HepG2 (cell line): Measurements from ENCODE around the gene ABCA13. TPM values are rescaled to one million over a fixed set of nuclear protein-coding genes. Genes with fewer than 3 reads are reported as not detected.

ENCODE experiments used
- ATAC-seq: fragments of 200-7000 bp; cut with Tn5 transposase; 3 replicates; pipeline ENCODE4 v1.9.1; 2020; ENCODE audit warnings: mild to moderate bottlenecking, moderate library complexity
- BruUV-seq: library from RNA; stranded (reverse); fragments of 400-500 nt; replicated peaks from 2 replicates; lab custom pipeline; 2021; lab: Mats Ljungman, UMichigan
- CTCF ChIA-PET: fragments of 300-600 bp; formaldehyde crosslinking; extraction: SDS; loops from one replicate; lab custom pipeline; 2021; ENCODE audit warnings: low total read pairs, inconsistent platforms, low intra/inter-chr PET ratio; lab: Yijun Ruan, JAX
- POLR2A ChIA-PET: fragments of 350-600 bp; sonication (Branson Sonifier 250); formaldehyde crosslinking; loops from one replicate; lab custom pipeline; 2020; ENCODE audit warnings: antibody characterized with exemption, inconsistent platforms; lab: Yijun Ruan, JAX
- DNase-seq: peaks from one replicate; pipeline ENCODE4 v3.0.0-alpha.2; 2015; ENCODE audit warnings: low spot score
- FAIRE-seq: peaks from 3 replicates; lab custom pipeline; 2011; peaks lifted over from hg19 to GRCh38; lab: Jason Lieb, UNC
- H2AFZ ChIP-seq: one replicate; pipeline ENCODE4 v1.6.1; 2011; ENCODE audit warnings: low read length, inconsistent platforms
- H3K27ac ChIP-seq: fragments of 300-600 bp; 3 replicates; pipeline ENCODE4 v1.8.0; 2011; ENCODE audit warnings: mixed run types, mild to moderate bottlenecking, mixed read lengths, low read length, inconsistent platforms; ENCODE audit not compliant: insufficient read depth; ENCODE audit errors: extremely low read length
- H3K27me3 ChIP-seq, 2 experiments: fragments of 200-600 bp in 1 of 2; 2 replicates in 1 of 2; 3 replicates in 1 of 2; pipeline versions ENCODE4 v1.6.0 to v1.8.0; 2011; ENCODE audit warnings: low read length in 2 of 2, mild to moderate bottlenecking in 2 of 2, moderate library complexity in 2 of 2, inconsistent platforms in 1 of 2; ENCODE audit not compliant: insufficient read depth in 2 of 2, control insufficient read depth in 1 of 2
- H3K36me3 ChIP-seq, 2 experiments: fragments of 200-600 bp in 1 of 2; replicated peaks in 1 of 2; 2 replicates in 1 of 2; 3 replicates in 1 of 2; pipeline versions ENCODE4 v1.5.1 to v1.8.0; 2011; ENCODE audit warnings: low read length in 2 of 2, inconsistent platforms in 1 of 2; ENCODE audit not compliant: insufficient read depth in 2 of 2, control insufficient read depth in 1 of 2
- H3K4me1 ChIP-seq: 2 replicates; pipeline ENCODE4 v1.5.1; 2012; ENCODE audit warnings: low read length, inconsistent platforms; ENCODE audit not compliant: insufficient read depth
- H3K4me2 ChIP-seq: 2 replicates; pipeline ENCODE4 v1.6.0; 2011; ENCODE audit warnings: low read depth, low read length, inconsistent platforms
- H3K4me3 ChIP-seq, 3 experiments: fragments of 200-600 bp in 1 of 3; sonication (generic), shearing (Covaris generic) in 1 of 3; replicated peaks in 1 of 3; 2 replicates each; pipeline ENCODE4 v1.5.1; 2011 to 2016; ENCODE audit warnings: low read length in 3 of 3, inconsistent platforms in 2 of 3, low read depth in 2 of 3, mild to moderate bottlenecking in 2 of 3, control low read depth in 1 of 3, mixed read lengths in 1 of 3; ENCODE audit not compliant: insufficient read depth in 1 of 3
- H3K79me2 ChIP-seq: one replicate; pipeline ENCODE4 v1.6.1; 2011; ENCODE audit warnings: low read length, inconsistent platforms; ENCODE audit not compliant: insufficient read depth
- H3K9ac ChIP-seq: 2 replicates; pipeline ENCODE4 v1.6.0; 2011; ENCODE audit warnings: mild to moderate bottlenecking, low read depth, low read length, inconsistent platforms; ENCODE audit not compliant: insufficient read depth
- H3K9me3 ChIP-seq: 2 replicates; pipeline ENCODE4 v1.5.1; 2012; ENCODE audit warnings: mild to moderate bottlenecking, low read length
- H4K20me1 ChIP-seq: 2 replicates; pipeline ENCODE4 v1.6.0; 2011; ENCODE audit warnings: inconsistent platforms, mild to moderate bottlenecking, low read length, moderate library complexity; ENCODE audit not compliant: insufficient read depth
- HNRNPUL1 ChIP-seq: fragments of 200-400 bp; formaldehyde crosslinking; IDR thresholded peaks from 2 replicates; pipeline ENCODE4 v1.6.1; 2017; ENCODE audit warnings: low read depth, mild to moderate bottlenecking, low read length, moderate library complexity
- JARID2 ChIP-seq: sonication (generic); formaldehyde crosslinking; IDR thresholded peaks from 2 replicates; pipeline ENCODE4 v1.8.1; 2023; ENCODE audit warnings: missing genetic modification reagents, inconsistent platforms; ENCODE audit not compliant: insufficient replicate concordance
- RAD51 ChIP-seq: fragments of 450-650 bp; IDR thresholded peaks from 2 replicates; pipeline ENCODE4 v1.6.1; 2016; ENCODE audit warnings: borderline replicate concordance
- RBFOX2 ChIP-seq: fragments of 200-400 bp; formaldehyde crosslinking; IDR thresholded peaks from 2 replicates; pipeline ENCODE4 v1.6.1; 2017; ENCODE audit warnings: low read depth, mild to moderate bottlenecking, low read length
- SIX4 ChIP-seq: sonication (generic); formaldehyde crosslinking; IDR thresholded peaks from 2 replicates; pipeline ENCODE4 v1.4.0; 2020; ENCODE audit warnings: missing genetic modification reagents
- ZNF280B ChIP-seq: sonication (generic); formaldehyde crosslinking; IDR thresholded peaks from 2 replicates; pipeline ENCODE4 v1.5.0; 2020; ENCODE audit warnings: missing genetic modification reagents, mild to moderate bottlenecking, borderline replicate concordance
- WGBS: methylation state at CpG from one replicate; pipeline ENCODE4 v1.1.6; 2017; ENCODE audit warnings: low lambda C conversion rate; 5-methylcytosine and 5-hydroxymethylcytosine counted together
- in situ Hi-C: cut with HindIII; loops from 2 replicates; pipeline ENCODE4 v1.10.0; 2017; ENCODE audit warnings: low pct_unique_long_range_greater_than_20kb; ENCODE audit not compliant: extremely low pct_ligation_motif_present
- intact Hi-C: fragments of 100-400 bp; cut with micrococcal nuclease; formaldehyde crosslinking; loops from one replicate; pipeline ENCODE4 v1.10.0; 2022; ENCODE audit not compliant: unreplicated experiment
- polyA plus RNA-seq, 8 experiments: library from polyadenylated mRNA; depleted of rRNA in 3 of 8; stranded (reverse) in 7 of 8; unstranded in 1 of 8; fragments of >200 nt; fragmentation: Illumina TruSeq in 4 of 8; extraction: Trizol in 4 of 8; gene quantifications; 2 replicates each; pipeline versions ENCODE4 v1.2.1 to v1.2.3, GENCODE V29; 2011 to 2016; ENCODE audit warnings: low read depth in 4 of 8, missing spikeins in 1 of 8, mixed read lengths in 1 of 8; ENCODE audit not compliant: insufficient read depth in 1 of 8
- total RNA-seq, 5 experiments: library from RNA; depleted of rRNA; stranded (reverse); fragments of >200 nt; fragmentation: Illumina TruSeq; extraction: Trizol; gene quantifications; 2 replicates each; pipeline ENCODE4 v1.2.3, GENCODE V29; 2016; ENCODE audit warnings: low read depth in 1 of 5
- TF ChIP-seq, protein P1 (sequence below): sonication (generic); formaldehyde crosslinking; IDR thresholded peaks from 2 replicates; pipeline ENCODE4 v1.5.0; 2020; ENCODE audit warnings: missing genetic modification reagents, mild to moderate bottlenecking, borderline replicate concordance

Gene ABCA13
- total and polyA plus RNA-seq, 2 of the 13 experiments (the other 11 are each of a cell fraction or from before 2014, with no cell fraction given): 0.03 TPM; not detected in 1

DNA sequence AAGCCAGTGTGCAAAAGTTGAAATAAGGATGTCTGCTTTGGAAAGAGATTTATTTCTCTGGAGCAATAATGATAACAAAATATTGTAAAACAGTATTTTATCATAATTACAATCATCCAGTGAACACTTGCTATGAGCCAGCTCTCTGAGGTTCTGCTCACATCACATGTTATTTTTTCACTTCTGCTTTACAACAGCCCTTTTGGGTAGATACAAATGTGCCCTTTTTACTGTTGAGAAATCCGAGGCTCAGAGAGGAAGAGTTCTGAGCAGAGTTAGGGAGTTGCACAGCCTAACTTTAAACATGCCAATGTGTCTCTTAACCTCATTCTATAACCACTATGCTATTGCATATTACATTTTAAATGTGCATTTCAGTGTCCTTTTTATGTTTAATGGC, 520.5 kb downstream of the ABCA13 start:
- ChIA-PET CTCF (no interaction called here), POLR2A (no interaction called here)
- DNase-seq: no peak
- intact Hi-C loops: no loop called here
- BruUV-seq: no TSS peak
- Histone ChIP-seq H3K4me3 (no peak overlapping the region), H3K4me2 (no peak overlapping the region), H3K79me2 (no peaks in the 10 kb centered on the region), H3K9ac (no peak overlapping the region), H3K36me3 (no peaks in the 10 kb centered on the region), H3K27ac (no peak overlapping the region), H3K9me3 (no peaks in the 10 kb centered on the region), H4K20me1 (no peaks in the 10 kb centered on the region), H2AFZ (no peak overlapping the region), H3K27me3 (no peaks in the 10 kb centered on the region), H3K4me1 (no peaks in the 10 kb centered on the region)
- 0% methylated on average over 1 of the region's 1 CpG for WGBS
- ATAC-seq: no peak
- TF ChIP-seq ZNF280B: no peak
- no peak for TF ChIP-seq HNRNPUL1
- TF ChIP-seq SIX4: no peak
- TF ChIP-seq, protein P1, sequence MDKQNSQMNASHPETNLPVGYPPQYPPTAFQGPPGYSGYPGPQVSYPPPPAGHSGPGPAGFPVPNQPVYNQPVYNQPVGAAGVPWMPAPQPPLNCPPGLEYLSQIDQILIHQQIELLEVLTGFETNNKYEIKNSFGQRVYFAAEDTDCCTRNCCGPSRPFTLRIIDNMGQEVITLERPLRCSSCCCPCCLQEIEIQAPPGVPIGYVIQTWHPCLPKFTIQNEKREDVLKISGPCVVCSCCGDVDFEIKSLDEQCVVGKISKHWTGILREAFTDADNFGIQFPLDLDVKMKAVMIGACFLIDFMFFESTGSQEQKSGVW: no peak
- TF ChIP-seq RBFOX2: no peak
- no peak for TF ChIP-seq JARID2 (CRISPR knock-in tag)
- no peak for TF ChIP-seq RAD51
- in situ Hi-C loops: no loop called here
- FAIRE-seq: no peak

Other genes with a start within 250 kb of the ABCA13 start
- not detected in 2 replicates for gene PKD1L1, start 223.0 kb upstream of the ABCA13 start, total RNA-seq (2016; rRNA removed; fragmentation: Illumina TruSeq; extraction: Trizol)
- gene PKD1L1, start 223.0 kb upstream of the ABCA13 start, polyA plus RNA-seq (2011; rRNA removed): 0.01 TPM in 2 replicates
- 16.9 and 23.4 TPM in 2 replicates for gene HUS1, start 191.8 kb upstream of the ABCA13 start, total RNA-seq (2016; rRNA removed; fragmentation: Illumina TruSeq; extraction: Trizol)
- gene HUS1, start 191.8 kb upstream of the ABCA13 start, polyA plus RNA-seq (2011; rRNA removed): 12.2 and 14.8 TPM in 2 replicates
- not detected in 2 replicates for gene SUN3, start 142.4 kb upstream of the ABCA13 start, total RNA-seq (2016; rRNA removed; fragmentation: Illumina TruSeq; extraction: Trizol)
- not detected in 2 replicates for gene SUN3, start 142.4 kb upstream of the ABCA13 start, polyA plus RNA-seq (2011; rRNA removed)
- not detected in 2 replicates for gene C7orf57, start 135.9 kb upstream of the ABCA13 start, total RNA-seq (2016; rRNA removed; fragmentation: Illumina TruSeq; extraction: Trizol)
- gene C7orf57, start 135.9 kb upstream of the ABCA13 start, polyA plus RNA-seq (2011; rRNA removed): not detected in 2 replicates
- gene UPP1, start 82.2 kb upstream of the ABCA13 start, total RNA-seq (2016; rRNA removed; fragmentation: Illumina TruSeq; extraction: Trizol): 5.5 and 5.7 TPM in 2 replicates
- gene UPP1, start 82.2 kb upstream of the ABCA13 start, polyA plus RNA-seq (2011; rRNA removed): 9.8 and 12.4 TPM in 2 replicates